HTR-8/SVneo (cell line): ENCODE data around the gene GNPTAB.
"Not testable (repeated sequence)": the region's sequence is repeated elsewhere in the genome, so short reads cannot be mapped to it uniquely, and the experiment has no call there.

Source experiments
- DNase-seq: peaks from one replicate; pipeline ENCODE4 v3.0.0; 2011; ENCODE audit warnings: low spot score, mixed read lengths; ENCODE audit not compliant: insufficient read length
- FAIRE-seq: peaks from 2 replicates; lab custom pipeline; 2011; peaks lifted over from hg19 to GRCh38; lab: Jason Lieb, UNC

GNPTAB gene

DNA sequence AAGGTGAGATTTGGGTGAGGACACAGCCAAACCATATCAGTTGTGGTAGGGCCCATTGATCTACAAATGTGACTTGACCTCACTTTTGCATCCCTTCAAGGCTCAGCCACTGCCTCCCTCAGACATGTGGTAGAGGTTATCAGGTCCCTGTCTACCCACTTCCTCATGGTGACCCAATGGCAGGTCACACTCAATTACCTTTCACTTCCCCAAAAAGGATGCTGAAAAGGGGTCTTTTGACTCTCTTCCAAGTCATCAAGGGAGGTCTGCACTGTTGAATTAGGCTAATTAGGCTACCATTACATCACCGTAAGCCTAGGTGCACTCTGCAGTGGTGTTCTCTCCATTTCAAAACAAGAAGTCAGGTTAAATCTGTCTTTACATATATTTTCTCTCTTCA, 24.0 kb upstream of the GNPTAB start:
- FAIRE-seq, result no peak

GRCh38 chr12:101852998-101853397, 22.2 kb upstream of the GNPTAB start:
- no peak for FAIRE-seq
- DNase-seq, result no peak

More for the DNA sequence above, 24.0 kb upstream of the GNPTAB start:
- DNase-seq, result no peak

DNA sequence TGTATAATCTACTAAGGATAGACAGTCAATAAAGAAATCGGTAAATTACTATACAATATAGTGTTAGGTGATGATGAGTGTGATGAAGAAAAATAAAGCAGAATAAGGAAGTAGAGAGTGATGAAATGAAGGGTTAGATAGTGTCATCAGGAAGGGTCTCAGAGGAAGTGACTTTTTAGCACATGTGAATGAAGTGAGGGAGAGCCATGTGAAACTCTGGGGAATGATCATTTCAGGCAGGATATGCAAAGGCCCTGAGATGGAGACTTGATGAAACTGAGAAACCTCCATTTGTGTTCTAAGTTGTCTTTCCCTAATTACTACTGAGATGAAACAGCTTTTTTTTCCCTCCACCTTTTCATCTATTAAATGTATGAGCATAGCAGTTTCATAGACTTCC, 19.4 kb upstream of the GNPTAB start:
- DNase-seq, result no peak
- no peak for FAIRE-seq

GRCh38 chr12:101847325-101847724, 16.6 kb upstream of the GNPTAB start:
- FAIRE-seq (no peak), DNase-seq (no peak)

- DNase-seq (no peak), FAIRE-seq (no peak)
These were observed 14.5 kb upstream of the GNPTAB start for GRCh38 chr12:101845137-101845711.

GRCh38 chr12:101841069-101841468, 10.3 kb upstream of the GNPTAB start:
- FAIRE-seq (no peak), DNase-seq (no peak)

DNA sequence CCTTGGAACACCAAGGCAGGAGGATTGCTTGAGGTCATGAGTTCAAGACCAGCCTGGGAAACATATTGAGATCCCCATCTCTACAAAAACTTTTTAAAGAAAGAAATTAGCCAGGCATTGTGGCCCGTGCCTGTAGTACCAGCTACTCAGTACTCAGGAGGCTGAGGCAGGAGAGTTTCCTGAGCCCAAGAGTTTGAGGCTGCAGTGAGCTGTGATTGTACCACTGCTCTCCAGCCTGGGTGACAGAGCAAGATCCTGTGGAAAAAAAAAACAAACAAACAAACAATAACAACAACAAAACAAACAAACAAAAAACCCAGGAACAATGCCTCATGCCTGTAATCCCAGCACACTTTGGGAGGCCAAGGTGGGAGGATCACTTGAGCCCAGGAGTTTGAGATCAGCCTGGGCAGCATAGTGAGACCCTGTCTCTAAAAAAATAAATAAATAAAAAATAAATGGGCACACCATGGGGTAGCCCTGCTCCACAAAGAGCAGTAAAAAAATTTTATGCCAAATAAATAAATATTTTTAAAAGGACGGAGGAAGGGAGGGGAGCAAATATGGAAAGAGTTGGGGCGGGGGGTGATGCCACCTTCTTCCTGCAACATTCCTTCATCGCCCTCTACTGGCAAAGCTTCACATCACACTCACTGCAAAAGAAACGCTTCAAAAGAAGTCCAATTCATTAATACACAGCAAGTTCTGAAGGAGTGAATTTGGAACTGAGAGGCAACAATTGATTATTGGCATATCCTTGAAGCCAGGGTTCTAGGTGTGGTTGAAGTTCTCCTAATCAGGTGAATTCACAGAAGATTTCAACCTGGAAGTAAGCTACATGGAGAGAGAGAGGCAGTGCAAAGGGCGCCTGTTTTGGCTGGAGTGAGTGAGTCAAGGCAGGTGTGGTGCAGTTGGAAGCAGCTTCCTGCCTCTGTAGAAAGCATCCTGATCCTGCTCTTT, 8.8 kb upstream of the GNPTAB start:
- FAIRE-seq, result no peak

DNA sequence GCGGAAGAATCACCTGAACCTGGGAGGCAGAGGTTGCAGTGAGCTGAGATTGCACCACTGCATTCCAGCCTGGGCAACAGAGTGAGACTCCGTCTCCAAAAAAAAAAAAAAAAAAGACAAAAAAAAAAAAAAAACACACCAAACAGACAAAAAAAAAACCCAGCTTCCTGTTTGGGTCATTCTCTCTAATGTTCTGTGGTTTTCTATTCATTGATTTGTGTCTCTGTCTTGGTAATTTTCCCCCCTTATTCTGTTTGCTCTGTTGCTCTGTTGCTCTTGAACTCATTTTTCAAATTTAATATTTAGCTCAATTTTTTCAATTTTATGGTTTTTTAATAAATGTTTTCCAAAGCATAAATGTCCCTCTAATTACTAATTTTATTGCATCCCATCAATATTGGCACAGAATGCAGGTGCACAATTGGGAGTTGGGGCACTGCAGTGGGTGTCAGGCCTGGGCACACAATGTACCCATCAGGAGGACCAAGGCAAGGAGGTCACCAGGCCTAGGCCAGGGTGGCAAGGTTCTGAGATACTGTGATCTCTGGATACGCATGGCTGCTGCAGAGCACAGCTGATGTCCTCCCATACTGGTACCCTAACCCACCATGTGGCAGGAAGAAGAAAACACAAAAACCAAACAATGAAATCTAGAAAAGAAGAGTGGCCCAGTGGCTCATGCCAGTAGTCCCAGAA, 8.0 kb upstream of the GNPTAB start:
- DNase-seq (no peak), FAIRE-seq (no peak)

More for the DNA sequence above, 8.8 kb upstream of the GNPTAB start:
- DNase-seq, result peak; percentile 53

- no peak for FAIRE-seq
- DNase-seq, result no peak
These were observed 1.3 kb upstream of the GNPTAB start for GRCh38 chr12:101832030-101832429.

- FAIRE-seq, result no peak
- DNase-seq, result no peak
These were observed 956 bp downstream of the GNPTAB start for GRCh38 chr12:101829639-101830366.

DNA sequence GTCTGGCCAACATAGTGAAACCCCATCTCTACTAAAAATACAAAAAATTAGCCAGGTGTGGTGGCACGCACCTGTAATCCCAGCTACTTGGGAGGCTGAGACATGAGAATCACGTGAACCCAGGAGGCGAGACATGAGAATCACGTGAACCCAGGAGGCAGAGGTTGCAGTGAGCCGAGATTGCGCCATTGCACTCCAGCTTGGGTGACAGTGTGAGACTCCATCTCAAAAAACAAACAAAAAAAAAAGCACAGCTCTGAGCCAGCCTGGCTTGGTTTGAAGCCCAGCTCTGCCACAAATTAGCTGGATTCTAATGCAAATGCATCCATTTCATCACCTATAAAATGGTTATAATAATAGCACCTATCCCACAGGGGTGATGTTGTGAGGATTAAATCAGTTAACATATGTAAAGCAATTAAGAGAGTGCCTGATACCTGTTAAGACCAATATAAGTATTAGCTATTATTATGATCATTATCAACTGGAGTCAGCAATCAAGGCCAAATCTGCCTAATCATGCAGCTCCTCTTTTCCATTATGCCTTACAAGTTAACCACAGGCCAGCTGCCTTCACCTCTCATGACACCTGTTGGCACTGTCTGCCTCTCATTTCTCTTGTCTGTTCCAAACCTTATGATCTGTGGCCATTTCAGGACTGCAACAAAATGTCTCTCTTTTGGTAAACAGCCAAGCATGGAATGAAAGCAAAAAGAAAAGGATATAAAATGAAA, 2.1 kb downstream of the GNPTAB start:
- DNase-seq, result no peak

DNA sequence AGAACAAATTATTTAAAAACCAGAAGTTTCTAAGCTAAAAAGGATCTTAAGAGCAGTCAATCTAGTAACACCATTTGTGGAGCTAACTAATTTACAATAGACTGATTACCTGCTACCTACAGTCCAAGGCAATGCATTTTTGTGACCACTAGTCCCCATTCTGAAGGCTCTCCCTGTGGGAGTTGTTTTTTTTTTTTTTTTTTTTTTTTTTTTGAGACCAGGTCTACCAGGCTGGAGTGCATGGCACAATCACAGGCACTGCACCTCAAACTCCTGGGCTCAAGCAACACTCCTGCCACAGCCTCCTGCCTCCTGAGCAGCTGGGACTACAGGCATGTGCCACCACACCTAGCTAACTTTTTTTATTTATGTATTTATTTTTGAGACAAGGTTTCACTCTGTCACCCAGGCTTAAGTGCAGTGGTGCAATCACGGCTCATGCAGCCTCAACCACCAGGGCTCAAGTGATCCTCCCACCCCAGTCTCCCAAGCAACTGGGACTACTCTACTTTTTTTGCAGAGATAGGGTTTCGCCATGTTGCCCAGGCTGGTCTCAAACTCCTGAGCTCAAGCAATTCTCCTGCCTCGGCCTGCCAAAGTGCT, 3.9 kb downstream of the GNPTAB start:
- DNase-seq (no peak), FAIRE-seq (no peak)

More for the DNA sequence above, 2.1 kb downstream of the GNPTAB start:
- FAIRE-seq, result no peak

- FAIRE-seq (no peak), DNase-seq (no peak)
These were observed 5.9 kb downstream of the GNPTAB start for GRCh38 chr12:101824831-101825230.

GRCh38 chr12:101823891-101824290, 6.9 kb downstream of the GNPTAB start:
- DNase-seq (peak; percentile 41), FAIRE-seq (no peak)

- FAIRE-seq (no peak), DNase-seq (no peak)
These were observed 7.7 kb downstream of the GNPTAB start for GRCh38 chr12:101823039-101823438.

- DNase-seq (no peak), FAIRE-seq (no peak)
These were observed 11.3 kb downstream of the GNPTAB start for GRCh38 chr12:101819467-101819866.

DNA sequence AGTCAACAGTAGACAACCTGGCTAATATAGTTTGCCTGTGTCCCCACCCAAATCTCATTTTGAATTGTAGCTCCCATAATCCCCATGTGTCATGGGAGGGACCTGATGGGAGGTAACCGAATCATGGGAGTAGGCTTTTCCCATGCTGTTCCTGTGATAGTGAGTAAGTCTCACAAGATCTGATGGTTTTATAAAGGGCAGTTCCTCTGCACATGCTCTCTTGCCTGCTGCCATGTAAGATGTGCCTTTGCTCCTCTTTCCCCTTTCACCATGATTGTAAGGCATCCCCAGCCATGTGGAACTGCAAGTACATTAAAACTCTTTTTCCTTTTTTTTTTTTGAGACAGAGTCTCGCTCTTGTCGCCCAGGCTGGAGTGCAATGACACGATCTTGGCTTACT, 12.1 kb downstream of the GNPTAB start:
- FAIRE-seq, DNase-seq: not testable (repeated sequence)

- DNase-seq (no peak), FAIRE-seq (no peak)
These were observed 17.6 kb downstream of the GNPTAB start for GRCh38 chr12:101813117-101813516.

- DNase-seq, FAIRE-seq: not testable (repeated sequence)
These were observed 18.0 kb downstream of the GNPTAB start for GRCh38 chr12:101812716-101813115.
